ENCODE measurements around the gene ZW10.

The ZW10 gene

DNA sequence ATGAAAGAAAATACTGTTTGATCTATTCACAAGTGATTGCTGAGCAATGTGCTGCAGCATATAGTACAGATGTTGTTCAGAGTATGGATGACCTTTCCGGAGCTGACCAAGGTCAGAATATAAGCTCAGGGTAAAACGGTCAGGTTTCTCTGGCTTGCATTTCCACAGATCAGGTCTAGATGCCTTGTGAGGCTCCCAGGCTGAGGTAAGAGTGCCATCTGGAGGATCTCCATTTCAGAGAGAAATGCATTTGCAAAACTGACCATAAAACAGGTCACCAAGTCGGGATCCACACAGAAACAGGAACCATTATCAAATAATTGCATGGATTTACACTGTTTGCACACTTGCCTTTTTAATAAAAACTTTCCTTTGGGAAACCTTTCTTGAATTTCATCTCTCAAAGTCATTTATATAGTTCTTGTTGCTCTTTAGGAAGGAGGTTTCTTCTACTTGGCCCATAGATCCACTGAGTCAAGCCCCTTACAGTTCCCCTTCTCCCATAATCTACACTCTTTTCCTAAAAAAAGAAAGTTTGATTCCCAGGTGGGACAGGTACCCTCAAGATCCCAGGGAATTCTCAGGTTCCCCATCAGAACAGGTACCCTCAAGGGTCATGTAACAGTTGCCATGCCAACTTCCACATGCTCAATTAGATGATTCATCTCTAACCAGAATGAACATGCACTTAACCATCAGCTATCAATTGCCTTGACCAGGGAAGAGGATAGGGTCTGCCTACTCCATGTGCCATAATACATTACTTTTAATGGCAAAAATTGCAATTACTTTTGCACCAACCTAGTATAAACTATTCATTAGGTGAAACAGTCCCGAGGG is 42.4 kb downstream of the ZW10 start:
- POLR2A ChIA-PET: no interaction called here
- TF ChIP-seq, protein P1, sequence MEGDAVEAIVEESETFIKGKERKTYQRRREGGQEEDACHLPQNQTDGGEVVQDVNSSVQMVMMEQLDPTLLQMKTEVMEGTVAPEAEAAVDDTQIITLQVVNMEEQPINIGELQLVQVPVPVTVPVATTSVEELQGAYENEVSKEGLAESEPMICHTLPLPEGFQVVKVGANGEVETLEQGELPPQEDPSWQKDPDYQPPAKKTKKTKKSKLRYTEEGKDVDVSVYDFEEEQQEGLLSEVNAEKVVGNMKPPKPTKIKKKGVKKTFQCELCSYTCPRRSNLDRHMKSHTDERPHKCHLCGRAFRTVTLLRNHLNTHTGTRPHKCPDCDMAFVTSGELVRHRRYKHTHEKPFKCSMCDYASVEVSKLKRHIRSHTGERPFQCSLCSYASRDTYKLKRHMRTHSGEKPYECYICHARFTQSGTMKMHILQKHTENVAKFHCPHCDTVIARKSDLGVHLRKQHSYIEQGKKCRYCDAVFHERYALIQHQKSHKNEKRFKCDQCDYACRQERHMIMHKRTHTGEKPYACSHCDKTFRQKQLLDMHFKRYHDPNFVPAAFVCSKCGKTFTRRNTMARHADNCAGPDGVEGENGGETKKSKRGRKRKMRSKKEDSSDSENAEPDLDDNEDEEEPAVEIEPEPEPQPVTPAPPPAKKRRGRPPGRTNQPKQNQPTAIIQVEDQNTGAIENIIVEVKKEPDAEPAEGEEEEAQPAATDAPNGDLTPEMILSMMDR (IDR thresholded peaks at IDR 0.05; ENCODE audit: insufficient read depth, low read length, missing control alignments): peak; percentile 76
- CTCF ChIA-PET: interaction anchor here (0.6 to 7.4 kb wide), 26 partner anchors 9 to 433 kb away, joined by 3 to 104 read pairs (median 4); no protein-coding TSS in a partner anchor
- DNase-seq (ENCODE audit: low read depth, low spot score): peak; percentile 24
- no peak overlapping the region for H3K4me3 ChIP-seq (ENCODE audit: low read depth, low read length)

DNA sequence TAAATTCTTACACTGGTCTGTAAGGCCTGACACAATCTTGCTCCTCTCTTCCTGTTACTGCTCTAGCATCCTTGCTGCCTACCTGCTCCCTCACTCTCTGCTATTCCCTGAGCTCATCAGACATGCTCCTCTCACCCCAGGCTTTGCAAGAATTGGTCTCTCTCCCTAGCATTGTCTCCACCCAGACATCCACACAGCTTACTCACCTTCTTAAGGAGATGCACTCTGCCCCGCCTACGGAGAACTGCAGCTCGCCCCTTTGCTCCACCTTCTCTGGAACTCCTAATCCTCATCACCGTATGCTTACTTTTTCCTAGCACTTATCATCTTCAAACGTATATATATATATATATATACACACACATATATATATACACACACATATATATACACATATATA is 44.0 kb downstream of the ZW10 start:
- CTCF ChIA-PET: interaction anchor here (1.0 to 7.4 kb wide), 8 partner anchors 10 to 425 kb away, joined by 3 to 104 read pairs (median 8); no protein-coding TSS in a partner anchor
- TF ChIP-seq, protein P1 (IDR thresholded peaks at IDR 0.05; ENCODE audit: insufficient read depth, low read length, missing control alignments): no peak
- no peak for DNase-seq (ENCODE audit: low read depth, low spot score)
- POLR2A ChIA-PET: no interaction called here
- H3K4me3 ChIP-seq (ENCODE audit: low read depth, low read length): no peak overlapping the region

DNA sequence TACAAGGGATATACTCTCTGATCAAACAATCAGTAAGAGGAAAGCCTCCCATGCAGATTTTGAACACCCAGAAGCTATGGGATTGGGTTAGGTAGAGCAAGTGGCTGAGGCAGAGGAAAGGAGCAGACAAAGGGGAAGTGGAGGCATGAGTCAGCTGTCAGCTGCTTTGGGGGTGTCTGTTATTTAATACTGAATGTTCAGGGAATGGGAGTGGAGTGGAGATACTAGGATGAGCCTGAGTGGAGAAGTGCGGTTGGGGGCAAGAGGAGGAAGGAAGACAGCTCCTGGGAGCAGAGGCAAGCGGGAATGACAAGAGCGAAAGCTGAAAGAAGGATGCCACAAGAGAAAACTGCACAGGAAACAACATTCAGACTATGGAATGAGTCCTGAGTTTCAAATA is 44.7 kb downstream of the ZW10 start:
- no peak for DNase-seq (ENCODE audit: low read depth, low spot score)
- CTCF ChIA-PET: interaction anchor here (1.0 to 7.4 kb wide), 4 partner anchors 12 to 424 kb away, joined by 3 to 104 read pairs (median 34); no protein-coding TSS in a partner anchor
- no peak overlapping the region for H3K4me3 ChIP-seq (ENCODE audit: low read depth, low read length)
- TF ChIP-seq, protein P1 (IDR thresholded peaks at IDR 0.05; ENCODE audit: insufficient read depth, low read length, missing control alignments): no peak
- POLR2A ChIA-PET: no interaction called here

DNA sequence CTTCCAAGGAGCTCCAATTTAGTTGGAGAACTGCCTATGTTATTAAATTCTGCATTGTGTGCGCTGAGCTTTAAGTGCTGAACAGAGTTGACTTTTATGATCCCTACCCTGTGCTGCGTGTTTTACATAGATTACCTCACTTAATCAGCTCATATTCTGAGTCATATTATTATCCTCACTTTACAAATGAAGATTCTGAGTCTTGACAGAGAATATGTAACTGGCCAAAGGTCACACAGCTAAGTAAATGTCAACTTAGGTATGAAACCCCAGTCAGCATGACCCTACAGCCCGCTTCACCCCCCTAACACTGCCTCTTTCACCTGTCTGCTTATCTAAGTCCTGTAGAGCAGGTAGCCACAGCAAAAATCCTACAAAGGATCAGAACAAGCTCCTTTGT is 47.6 kb downstream of the ZW10 start:
- POLR2A ChIA-PET: no interaction called here
- CTCF ChIA-PET: interaction anchor here (1.0 to 1.4 kb wide), 5 partner anchors 48 to 423 kb away, joined by 3 to 5 read pairs (median 3); no protein-coding TSS in a partner anchor
- TF ChIP-seq, protein P1 (IDR thresholded peaks at IDR 0.05; ENCODE audit: insufficient read depth, low read length, missing control alignments): no peak
- DNase-seq (ENCODE audit: low read depth, low spot score): no peak
- H3K4me3 ChIP-seq (ENCODE audit: low read depth, low read length): no peak overlapping the region

DNA sequence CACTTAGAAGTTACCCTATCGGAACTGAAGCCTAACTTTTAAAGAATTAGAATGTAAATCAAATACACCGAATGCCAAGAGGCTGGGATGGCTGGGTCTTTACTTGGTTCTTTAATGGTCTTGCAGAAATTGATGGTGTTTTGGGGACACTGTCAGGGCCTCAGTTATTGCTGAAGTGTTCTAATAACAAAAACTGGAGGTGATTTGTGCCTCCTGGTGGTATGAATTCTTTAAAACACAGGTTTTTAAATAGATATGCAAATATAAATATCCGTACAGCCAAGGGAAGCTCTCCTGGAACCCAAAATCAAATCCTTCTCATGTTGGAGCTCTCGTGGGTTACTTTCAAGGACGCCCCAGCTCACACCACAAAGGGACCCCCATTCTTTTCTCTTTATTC is 48.1 kb downstream of the ZW10 start:
- POLR2A ChIA-PET: no interaction called here
- CTCF ChIA-PET: interaction anchor here (0.7 to 1.4 kb wide), 5 partner anchors 24 to 422 kb away, joined by 3 to 5 read pairs (median 3); no protein-coding TSS in a partner anchor

DNA sequence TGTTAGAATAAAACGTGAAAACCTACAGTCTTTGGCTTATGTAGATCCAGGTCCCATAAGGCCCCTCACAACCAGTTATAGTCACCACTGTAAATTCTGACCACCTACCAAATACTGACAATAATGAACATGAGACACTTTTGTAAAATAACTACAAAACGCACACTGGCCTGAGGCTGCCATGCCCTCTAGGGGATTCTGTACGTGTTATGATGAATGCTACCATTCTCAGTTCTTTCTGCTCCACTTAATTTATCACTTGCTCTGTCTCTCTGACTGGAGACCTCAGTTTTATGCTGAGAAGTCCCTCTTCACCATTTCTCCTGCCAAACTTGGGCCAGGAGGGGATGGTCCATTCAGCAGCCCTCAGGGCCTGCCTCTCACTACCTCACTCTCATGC is 48.7 kb downstream of the ZW10 start:
- no peak overlapping the region for H3K4me3 ChIP-seq (ENCODE audit: low read depth, low read length)
- POLR2A ChIA-PET: no interaction called here
- TF ChIP-seq, protein P1 (IDR thresholded peaks at IDR 0.05; ENCODE audit: insufficient read depth, low read length, missing control alignments): no peak
- CTCF ChIA-PET: interaction anchor here (0.7 to 1.4 kb wide), 3 partner anchors 24 to 420 kb away, joined by 3 to 5 read pairs (median 3); no protein-coding TSS in a partner anchor
- no peak for DNase-seq (ENCODE audit: low read depth, low spot score)

More for the DNA sequence above, 48.1 kb downstream of the ZW10 start:
- H3K4me3 ChIP-seq (ENCODE audit: low read depth, low read length): no peak overlapping the region
- TF ChIP-seq, protein P1 (IDR thresholded peaks at IDR 0.05; ENCODE audit: insufficient read depth, low read length, missing control alignments): no peak
- DNase-seq (ENCODE audit: low read depth, low spot score): no peak

All from AG04449 (cell line).